CD14-positive monocyte (primary cell): ENCODE results near the gene CDYL2. TPM values are rescaled to one million over a fixed set of nuclear protein-coding genes. Genes with fewer than 3 reads are reported as not detected.

ENCODE experiments used
- DNase-seq, 3 donors: peaks; one replicate each; pipeline ENCODE4 v3.0.0-alpha.2; 2011 to 2022
- H2AFZ ChIP-seq: 2 replicates; pipeline ENCODE4 v1.6.0; 2012; ENCODE audit warnings: mild to moderate bottlenecking, low read depth, low read length, inconsistent platforms; ENCODE audit not compliant: insufficient read depth, poor library complexity, severe bottlenecking
- H3K27ac ChIP-seq, 2 donors: 1 replicate in 1 of 2; 2 replicates in 1 of 2; pipeline ENCODE4 v1.5.1; 2012 to 2013; ENCODE audit warnings: low read length in 2 of 2, control low read depth in 1 of 2, inconsistent platforms in 1 of 2, low read depth in 1 of 2, mild to moderate bottlenecking in 1 of 2
- H3K27me3 ChIP-seq, 2 donors: one replicate each; pipeline versions ENCODE4 v1.6.0 to v1.6.1; 2011 to 2013; ENCODE audit warnings: low read length in 2 of 2; ENCODE audit not compliant: control insufficient read depth in 2 of 2, insufficient read depth in 2 of 2
- H3K36me3 ChIP-seq, 2 donors: replicated peaks in 1 of 2; 1 replicate in 1 of 2; 2 replicates in 1 of 2; pipeline versions ENCODE4 v1.5.1 to v1.6.1; 2012 to 2013; ENCODE audit warnings: low read length in 2 of 2, control low read depth in 1 of 2, inconsistent platforms in 1 of 2, mild to moderate bottlenecking in 1 of 2; ENCODE audit not compliant: insufficient read depth in 2 of 2, control insufficient read depth in 1 of 2
- H3K4me1 ChIP-seq, 2 donors: 1 replicate in 1 of 2; 2 replicates in 1 of 2; pipeline versions ENCODE4 v1.5.1 to v1.6.1; 2012 to 2013; ENCODE audit warnings: low read length in 2 of 2, control low read depth in 1 of 2, inconsistent platforms in 1 of 2, mild to moderate bottlenecking in 1 of 2, moderate library complexity in 1 of 2; ENCODE audit not compliant: insufficient read depth in 2 of 2, control insufficient read depth in 1 of 2
- H3K4me2 ChIP-seq: replicated peaks from 2 replicates; pipeline ENCODE3; 2012; ENCODE audit warnings: low read length, moderate library complexity, mild to moderate bottlenecking; ENCODE audit not compliant: poor library complexity, severe bottlenecking; ENCODE audit errors: extremely low read depth
- H3K4me3 ChIP-seq, 3 experiments: fragments of 200-600 bp in 1 of 3; sonication (generic) in 1 of 3; replicated peaks in 1 of 3; 1 replicate in 2 of 3; 2 replicates in 1 of 3; pipeline ENCODE4 v1.5.1; 2011 to 2013; ENCODE audit warnings: low read length in 3 of 3, mild to moderate bottlenecking in 3 of 3, control low read depth in 2 of 3, low read depth in 2 of 3, inconsistent platforms in 1 of 3, moderate library complexity in 1 of 3
- H3K79me2 ChIP-seq: 2 replicates; pipeline ENCODE4 v1.6.0; 2012; ENCODE audit warnings: mild to moderate bottlenecking, control low read depth, inconsistent platforms, low read length, moderate library complexity; ENCODE audit not compliant: insufficient read depth
- H3K9ac ChIP-seq: 2 replicates; pipeline ENCODE4 v1.6.0; 2017; ENCODE audit warnings: low read length, mild to moderate bottlenecking; ENCODE audit not compliant: insufficient read depth, poor library complexity, severe bottlenecking
- H3K9me3 ChIP-seq, 2 donors: replicated peaks in 1 of 2; 1 replicate in 1 of 2; 2 replicates in 1 of 2; pipeline versions ENCODE4 v1.5.1 to v1.6.1; 2012 to 2013; ENCODE audit warnings: low read length in 2 of 2, control low read depth in 1 of 2; ENCODE audit not compliant: control insufficient read depth in 1 of 2, insufficient read depth in 1 of 2
- H4K20me1 ChIP-seq: 2 replicates; pipeline ENCODE4 v1.6.0; 2012; ENCODE audit warnings: mild to moderate bottlenecking, low read length, control low read depth, moderate library complexity; ENCODE audit not compliant: insufficient read depth
- H3K27ac Mint-ChIP-seq, 7 donors: one replicate each; pipeline ENCODE4 v1.8.0; 2020; ENCODE audit warnings: mild to moderate bottlenecking in 7 of 7, mixed read lengths in 7 of 7, moderate library complexity in 6 of 7, inconsistent platforms in 2 of 7
- H3K27me3 Mint-ChIP-seq, 3 donors: one replicate each; pipeline ENCODE4 v1.8.0; 2021 to 2022; ENCODE audit warnings: low read depth in 3 of 3, mild to moderate bottlenecking in 3 of 3, mixed read lengths in 3 of 3, moderate library complexity in 3 of 3, inconsistent platforms in 1 of 3
- H3K36me3 Mint-ChIP-seq, 2 donors: one replicate each; pipeline ENCODE4 v1.8.0; 2020; ENCODE audit warnings: mixed read lengths in 2 of 2, inconsistent platforms in 1 of 2, mild to moderate bottlenecking in 1 of 2
- H3K4me1 Mint-ChIP-seq: one replicate; pipeline ENCODE4 v1.8.0; 2020; ENCODE audit warnings: mild to moderate bottlenecking, mixed read lengths
- H3K4me3 Mint-ChIP-seq, 2 donors: one replicate each; pipeline ENCODE4 v1.8.0; 2020; ENCODE audit warnings: mild to moderate bottlenecking in 2 of 2, mixed read lengths in 2 of 2, moderate library complexity in 1 of 2
- H3K9me3 Mint-ChIP-seq, 7 donors: one replicate each; pipeline ENCODE4 v1.8.0; 2020 to 2022; ENCODE audit warnings: mixed read lengths in 7 of 7, mild to moderate bottlenecking in 6 of 7, moderate library complexity in 6 of 7, inconsistent platforms in 2 of 7
- WGBS: methylation state at CpG from one replicate; pipeline ENCODE4 v1.1.5; 2013; ENCODE audit warnings: missing lambda C conversion rate; ENCODE audit not compliant: insufficient coverage; 5-methylcytosine and 5-hydroxymethylcytosine counted together
- intact Hi-C, 2 donors: fragments of 100-400 bp; cut with micrococcal nuclease; formaldehyde crosslinking; loops; one replicate each; pipeline versions ENCODE4 v1.15.0 to v1.15.1; 2023
- polyA plus RNA-seq, 3 donors: library from polyadenylated mRNA; depleted of rRNA in 1 of 3; unstranded in 2 of 3; stranded (reverse) in 1 of 3; fragments of 300-500 nt in 2 of 3; fragments of >200 nt in 1 of 3; fragmentation: Illumina TruSeq in 2 of 3; gene quantifications; 1 replicate in 2 of 3; 2 replicates in 1 of 3; pipeline ENCODE4 v1.2.3, GENCODE V29; 2012 to 2021
- TF ChIP-seq, protein P1 (sequence below): fragments of 200-600 bp; IDR thresholded peaks from one replicate; pipeline ENCODE4 v1.8.0; 2022; ENCODE audit warnings: antibody characterized with exemption, mild to moderate bottlenecking

The CDYL2 gene
- polyA plus RNA-seq, 3 donors, result 0.42 to 2.6 (median 0.93) TPM

DNA sequence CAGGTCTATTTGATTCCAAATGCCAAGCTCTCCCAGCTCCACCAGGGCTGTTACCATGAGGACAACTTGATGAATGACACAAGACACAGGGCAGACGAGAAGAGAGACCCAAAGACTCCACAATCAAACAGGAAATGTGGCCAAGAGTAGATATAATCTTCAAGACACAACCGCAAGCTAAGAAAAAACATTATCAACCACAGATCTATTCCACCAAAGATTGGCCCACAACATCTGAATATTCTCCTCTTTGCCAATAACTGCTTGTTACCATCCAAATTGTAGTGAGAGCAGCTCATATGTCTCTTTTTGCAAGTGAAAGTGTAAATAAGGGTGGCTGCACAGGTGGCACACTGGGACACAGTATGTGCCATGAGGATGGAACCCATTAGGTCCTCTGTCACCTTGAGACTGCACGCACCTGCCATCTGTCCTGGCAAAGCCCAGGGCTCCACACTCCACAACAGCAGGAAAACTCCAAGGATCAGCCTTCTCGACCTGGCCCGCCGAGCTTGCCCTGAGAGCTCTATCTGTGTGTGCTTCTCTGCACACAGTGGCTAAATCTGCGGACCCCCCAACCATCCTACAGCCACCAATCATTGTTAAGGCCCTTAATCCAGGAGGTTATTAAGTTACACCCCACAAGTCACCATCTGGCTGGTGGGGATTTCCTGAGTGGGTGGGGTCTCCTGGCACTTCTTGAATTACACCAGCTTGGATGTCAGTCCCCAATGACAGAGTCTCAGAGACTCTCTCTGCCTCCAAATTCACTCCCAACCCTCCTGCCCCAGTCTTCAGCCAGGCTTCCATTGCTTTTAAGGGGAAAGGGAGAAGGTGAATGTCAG, 213.1 kb downstream of the CDYL2 start:
- no peak overlapping the region for H3K9ac ChIP-seq

DNA sequence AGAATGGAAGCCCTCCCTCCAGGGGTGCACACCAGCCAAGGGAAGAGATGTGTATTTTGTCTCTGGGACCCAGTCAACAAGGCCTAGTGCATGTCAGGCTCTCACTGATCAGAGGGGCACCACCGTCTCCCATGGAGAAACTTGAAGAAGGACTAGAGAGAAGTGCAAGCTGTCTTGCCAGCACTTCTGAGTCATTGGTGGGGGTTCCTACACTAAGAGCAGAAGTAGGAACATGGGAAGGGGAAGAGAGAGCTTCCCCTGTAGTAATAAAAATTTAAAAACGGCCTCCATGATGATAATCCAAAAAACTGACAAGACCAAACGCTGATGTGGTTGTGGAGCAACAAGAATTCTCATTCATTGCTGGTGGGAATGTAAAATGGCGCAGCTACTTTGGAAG, 217.3 kb downstream of the CDYL2 start:
- Mint-ChIP-seq H3K4me1 (peaks cover 7% of the 10 kb centered on the region), H3K9me3 (peaks cover 0 to 4% (median 2%) of the 10 kb centered on the region in 7 donors)
- no peak overlapping the region for H3K27ac ChIP-seq

More for the DNA sequence above, 213.1 kb downstream of the CDYL2 start:
- Histone ChIP-seq H3K4me2 (no peak overlapping the region), H3K36me3 (no peaks in the 10 kb centered on the region), H3K9me3 (peaks cover 0 to 2% of the 10 kb centered on the region in 2 donors), H3K27ac (no peak overlapping the region), H3K4me1 (peaks cover 0 to 3% of the 10 kb centered on the region in 2 donors), H4K20me1 (no peaks in the 10 kb centered on the region), H3K27me3 (no peaks in the 10 kb centered on the region), H2AFZ (no peak overlapping the region), H3K79me2 (no peaks in the 10 kb centered on the region), H3K4me3 (no peak overlapping the region)
- no peak overlapping the region for H3K4me3 Mint-ChIP-seq
- TF ChIP-seq, protein P1, sequence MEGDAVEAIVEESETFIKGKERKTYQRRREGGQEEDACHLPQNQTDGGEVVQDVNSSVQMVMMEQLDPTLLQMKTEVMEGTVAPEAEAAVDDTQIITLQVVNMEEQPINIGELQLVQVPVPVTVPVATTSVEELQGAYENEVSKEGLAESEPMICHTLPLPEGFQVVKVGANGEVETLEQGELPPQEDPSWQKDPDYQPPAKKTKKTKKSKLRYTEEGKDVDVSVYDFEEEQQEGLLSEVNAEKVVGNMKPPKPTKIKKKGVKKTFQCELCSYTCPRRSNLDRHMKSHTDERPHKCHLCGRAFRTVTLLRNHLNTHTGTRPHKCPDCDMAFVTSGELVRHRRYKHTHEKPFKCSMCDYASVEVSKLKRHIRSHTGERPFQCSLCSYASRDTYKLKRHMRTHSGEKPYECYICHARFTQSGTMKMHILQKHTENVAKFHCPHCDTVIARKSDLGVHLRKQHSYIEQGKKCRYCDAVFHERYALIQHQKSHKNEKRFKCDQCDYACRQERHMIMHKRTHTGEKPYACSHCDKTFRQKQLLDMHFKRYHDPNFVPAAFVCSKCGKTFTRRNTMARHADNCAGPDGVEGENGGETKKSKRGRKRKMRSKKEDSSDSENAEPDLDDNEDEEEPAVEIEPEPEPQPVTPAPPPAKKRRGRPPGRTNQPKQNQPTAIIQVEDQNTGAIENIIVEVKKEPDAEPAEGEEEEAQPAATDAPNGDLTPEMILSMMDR, result no peak
- peaks cover 0 to 3% (median 2%) of the 10 kb centered on the region in 3 donors for H3K27me3 Mint-ChIP-seq
- 33% methylated on average over 6 of the region's 7 CpGs for WGBS
- peaks cover 1 to 15% (median 5%) of the 10 kb centered on the region in 7 donors for H3K9me3 Mint-ChIP-seq
- DNase-seq, result no peak
- peaks cover 7% of the 10 kb centered on the region for H3K4me1 Mint-ChIP-seq
- no peaks in the 10 kb centered on the region for H3K36me3 Mint-ChIP-seq
- intact Hi-C loops, result no loop called here
- peak overlapping the region in 2 of 7 donors; percentile 52 to 65 for H3K27ac Mint-ChIP-seq

More for the DNA sequence above, 217.3 kb downstream of the CDYL2 start:
- WGBS, result 0% methylated on average over 1 of the region's 4 CpGs
- Histone ChIP-seq H3K27me3 (no peaks in the 10 kb centered on the region), H3K9ac (no peak overlapping the region), H2AFZ (no peak overlapping the region), H3K9me3 (no peaks in the 10 kb centered on the region), H3K4me3 (no peak overlapping the region), H4K20me1 (no peaks in the 10 kb centered on the region), H3K4me2 (no peak overlapping the region), H3K4me1 (peaks cover 0 to 3% of the 10 kb centered on the region in 2 donors), H3K36me3 (no peaks in the 10 kb centered on the region), H3K79me2 (no peaks in the 10 kb centered on the region)
- H3K4me3 Mint-ChIP-seq, result no peak overlapping the region
- intact Hi-C loops, result no loop called here
- H3K27ac Mint-ChIP-seq, result no peak overlapping the region
- DNase-seq, result peak; percentile 2 to 42 (median 15)
- H3K36me3 Mint-ChIP-seq, result no peaks in the 10 kb centered on the region
- peaks cover 0 to 5% (median 3%) of the 10 kb centered on the region in 3 donors for H3K27me3 Mint-ChIP-seq
- TF ChIP-seq, protein P1, result no peak
